Inflammatory macrophage treated with lipopolysaccharide for 4 hours (primary cell): Measurements from ENCODE around the gene SOX6.
"Not testable (repeated sequence)": the region's sequence is repeated elsewhere in the genome, so short reads cannot be mapped to it uniquely, and the experiment has no call there.

Source experiments
- DNase-seq: peaks from one replicate; pipeline ENCODE4 v3.0.0-alpha.2; 2020

The SOX6 gene

GRCh38 chr11:16356057-16356760 lies at the start of gene SOX6:
TSS of gene SOX6 (minus strand) at chr11:16356546. CDS start at chr11:16341248, 15,298 bp downstream.
- no peak for DNase-seq

DNA sequence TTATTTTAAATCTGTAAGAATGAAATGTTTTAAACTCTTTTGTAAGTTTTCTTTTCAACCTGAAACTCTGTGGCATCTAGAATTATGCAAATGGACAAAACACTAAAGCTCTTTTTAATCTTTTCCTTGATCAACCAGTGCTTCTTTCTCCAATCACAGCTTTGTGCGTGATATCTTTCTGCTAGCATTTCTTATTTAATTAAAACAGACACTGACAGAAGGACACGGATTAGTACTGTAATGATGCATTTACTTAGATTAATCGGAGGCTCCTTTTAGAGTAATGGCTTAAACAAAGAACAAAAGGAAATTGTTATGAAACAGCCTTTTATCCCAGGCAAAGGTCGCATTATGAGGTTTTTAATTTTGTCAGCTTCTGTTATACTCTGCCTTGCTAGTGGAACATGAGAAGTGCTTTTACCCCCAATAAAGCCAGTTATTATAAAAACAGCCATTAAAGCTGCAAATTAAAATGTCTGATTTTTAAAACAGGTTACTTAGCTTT lies 48.5 kb upstream of the SOX6 start:
- DNase-seq = no peak

GRCh38 chr11:16403851-16404250 lies 47.5 kb upstream of the SOX6 start:
- DNase-seq = no peak

DNA sequence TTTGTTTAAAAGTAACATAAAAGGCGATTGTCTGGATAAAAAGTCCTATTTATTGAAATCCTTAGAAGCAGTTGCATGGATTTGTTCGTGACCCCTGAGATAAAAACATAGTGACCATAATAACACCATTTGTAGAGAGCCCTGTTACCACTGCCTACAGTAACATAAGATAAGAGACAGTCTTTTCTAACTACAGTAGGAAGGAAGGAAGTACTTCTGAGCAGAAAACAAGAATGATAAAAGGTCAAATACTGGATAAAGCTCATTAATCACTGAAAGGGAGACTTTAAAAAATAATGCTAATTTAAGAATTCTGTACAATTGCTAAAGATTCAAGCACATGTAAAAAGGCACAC lies 47.1 kb upstream of the SOX6 start:
- no peak for DNase-seq

GRCh38 chr11:16402654-16403447 lies 46.5 kb upstream of the SOX6 start:
- DNase-seq = no peak

DNA sequence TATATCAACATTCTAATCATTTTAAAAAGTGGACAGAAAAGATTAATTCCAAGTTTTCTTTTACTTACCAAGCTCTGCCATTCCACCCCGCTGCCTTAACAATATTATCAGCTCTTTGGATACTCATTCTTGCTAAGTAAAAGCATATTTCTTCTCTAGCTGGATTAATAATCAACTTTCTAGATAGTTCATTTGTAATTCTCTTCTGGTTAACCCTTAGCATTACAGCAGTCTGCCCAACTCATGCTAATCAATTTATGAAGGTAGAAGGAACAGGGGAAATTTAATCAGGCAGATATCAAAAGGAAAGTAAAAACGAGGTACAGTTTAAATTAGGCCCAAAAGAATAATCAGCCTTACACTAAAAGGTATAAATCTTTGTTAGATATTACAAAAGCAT lies 41.0 kb upstream of the SOX6 start:
- DNase-seq = no peak

GRCh38 chr11:16395601-16396000 lies 39.3 kb upstream of the SOX6 start:
- no peak for DNase-seq

DNA sequence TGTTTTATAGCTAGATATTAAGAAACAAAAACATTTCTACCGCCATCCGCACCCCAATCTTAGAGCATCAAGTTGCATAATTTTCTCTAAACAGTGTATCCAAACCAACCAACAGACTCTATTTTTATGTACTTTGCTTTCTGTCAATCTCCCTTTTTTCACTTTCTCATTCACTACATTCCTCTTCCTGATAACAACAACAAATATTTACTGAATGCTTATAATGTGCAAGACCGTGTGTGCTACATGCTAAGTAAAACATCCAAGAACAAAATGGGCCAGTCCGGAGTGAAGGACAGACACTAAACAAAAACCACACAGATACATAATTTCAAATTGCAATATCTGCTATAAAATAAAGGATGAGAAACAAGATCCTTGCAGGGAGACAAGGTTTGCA lies 38.6 kb upstream of the SOX6 start:
- no peak for DNase-seq

GRCh38 chr11:16393340-16393739 lies 37.0 kb upstream of the SOX6 start:
- no peak for DNase-seq

DNA sequence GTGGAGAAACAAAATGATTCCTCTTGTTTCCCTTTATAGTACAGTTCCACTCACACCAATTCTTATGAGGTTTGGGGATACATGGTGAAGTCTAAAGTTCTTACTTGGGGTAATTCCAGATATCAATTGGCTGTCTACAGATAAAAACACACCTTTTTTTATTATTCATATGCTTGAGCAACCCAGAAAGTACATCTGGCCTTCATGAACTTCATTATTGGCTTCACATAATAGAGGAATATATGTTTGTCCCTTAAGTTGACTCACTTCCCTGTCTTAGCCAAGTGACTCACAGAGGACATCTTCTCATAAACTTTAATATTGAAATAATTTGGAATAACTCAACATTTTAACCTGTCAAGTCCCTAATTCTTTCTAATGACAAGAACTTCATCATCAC lies 36.3 kb upstream of the SOX6 start:
- DNase-seq = no peak

GRCh38 chr11:16390826-16391225 lies 34.5 kb upstream of the SOX6 start:
- DNase-seq = not testable (repeated sequence)

DNA sequence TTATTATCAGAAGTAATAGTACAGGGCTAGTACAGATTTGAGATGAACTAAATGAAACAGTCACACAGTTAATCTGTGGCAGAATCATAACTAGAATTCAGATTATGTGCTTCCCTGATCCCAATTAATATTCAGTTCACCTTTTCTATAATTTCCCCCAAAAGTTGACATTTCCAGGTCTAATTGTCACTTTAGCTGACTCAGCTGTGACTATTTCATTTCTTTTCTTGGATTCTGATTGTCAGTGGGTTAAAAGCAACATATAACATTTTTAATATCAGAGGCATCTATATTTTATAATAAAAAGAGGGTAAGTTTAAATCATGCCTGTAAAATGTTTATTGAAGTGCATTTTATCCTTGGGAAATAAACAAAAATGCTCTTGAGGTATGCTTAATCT lies 28.8 kb upstream of the SOX6 start:
- no peak for DNase-seq

GRCh38 chr11:16382638-16383380 lies 26.5 kb upstream of the SOX6 start:
- DNase-seq = no peak

GRCh38 chr11:16382186-16382585 lies 25.8 kb upstream of the SOX6 start:
- DNase-seq = no peak

DNA sequence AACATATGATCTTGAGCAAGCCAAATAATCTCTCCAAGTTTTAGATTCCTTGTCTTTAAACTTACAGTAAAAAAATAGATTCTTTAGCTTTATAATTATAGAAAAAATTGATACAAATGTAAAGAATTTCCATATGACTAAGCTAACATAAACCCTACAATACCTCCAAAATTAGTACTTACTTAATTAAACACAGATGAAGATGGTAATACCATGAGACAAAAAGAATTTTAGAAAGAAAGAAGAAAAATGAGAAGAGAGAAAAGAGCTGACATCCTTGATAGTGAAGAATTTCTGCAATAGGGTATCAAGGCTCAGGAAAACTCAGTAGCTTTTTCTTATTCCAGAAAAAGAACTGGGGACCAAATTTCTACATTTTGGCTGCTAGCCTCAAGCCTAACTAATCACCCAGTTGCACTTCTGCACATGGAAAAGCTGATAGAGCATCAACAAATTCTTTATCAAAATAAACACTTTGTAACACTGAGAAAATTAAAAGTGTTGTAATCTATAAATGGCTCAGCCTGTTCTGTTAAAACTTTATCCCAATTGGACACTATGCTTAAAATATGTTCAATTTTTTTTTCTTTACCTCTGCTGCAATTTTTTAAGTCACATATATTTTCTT lies 24.7 kb upstream of the SOX6 start:
- no peak for DNase-seq

- no peak for DNase-seq
Measured at GRCh38 chr11:16378906-16379305, 22.6 kb upstream of the SOX6 start.

- DNase-seq = no peak
Measured at GRCh38 chr11:16377746-16378145, 21.4 kb upstream of the SOX6 start.

- DNase-seq = not testable (repeated sequence)
Measured at GRCh38 chr11:16375664-16376063, 19.3 kb upstream of the SOX6 start.

- no peak for DNase-seq
Measured at GRCh38 chr11:16373768-16374167, 17.4 kb upstream of the SOX6 start.

- no peak for DNase-seq
Measured at GRCh38 chr11:16372355-16372754, 16.0 kb upstream of the SOX6 start.

- DNase-seq = no peak
Measured at GRCh38 chr11:16367252-16367651, 10.9 kb upstream of the SOX6 start.

DNA sequence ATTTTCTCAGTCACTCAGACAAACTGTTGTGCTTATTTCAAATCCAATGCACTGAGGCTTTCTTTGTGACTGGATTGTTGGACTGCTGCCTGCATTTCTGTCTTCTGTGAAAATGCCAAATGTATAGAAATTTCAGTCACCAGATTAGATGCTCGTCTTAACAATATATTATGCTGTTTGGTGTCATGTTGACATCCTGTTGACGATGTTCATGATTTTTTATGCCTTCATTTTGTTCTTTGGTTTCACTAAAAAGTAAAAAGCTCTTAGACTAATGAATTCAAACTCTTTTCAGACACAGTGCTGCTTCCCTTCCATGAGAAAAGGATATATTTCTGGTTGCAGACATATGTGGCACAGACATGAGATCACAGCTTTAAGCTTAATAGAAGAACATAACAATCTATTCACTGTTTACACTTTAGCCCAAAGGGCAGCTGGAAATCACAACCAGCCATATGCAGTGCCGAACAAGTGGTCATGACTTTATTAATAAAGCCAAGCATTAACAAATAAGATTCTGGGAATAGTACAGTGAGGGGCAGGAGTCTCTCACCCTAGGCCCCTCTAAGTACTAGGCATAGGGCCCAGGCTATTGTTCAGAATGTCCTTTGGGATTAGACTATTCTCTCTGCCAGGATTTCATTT lies 9.4 kb upstream of the SOX6 start:
- DNase-seq = no peak

GRCh38 chr11:16364254-16364653 lies 7.9 kb upstream of the SOX6 start:
- DNase-seq = no peak
